GM12872 (cell line): ENCODE measurements around the gene SHC4.

Experiments
- CTCF ChIP-seq: IDR thresholded peaks from 3 replicates; pipeline ENCODE4 v1.5.1; 2011; ENCODE audit warnings: low read depth, mild to moderate bottlenecking, low read length, moderate library complexity; ENCODE audit not compliant: insufficient read depth

The SHC4 gene

GRCh38 chr15:48889925-48890324 lies 73.8 kb downstream of the SHC4 start:
- no peak for TF ChIP-seq CTCF

GRCh38 chr15:48888836-48889235 lies 74.9 kb downstream of the SHC4 start:
- no peak for TF ChIP-seq CTCF

GRCh38 chr15:48888191-48888590 lies 75.5 kb downstream of the SHC4 start:
- TF ChIP-seq CTCF, result no peak

GRCh38 chr15:48887144-48887543 lies 76.6 kb downstream of the SHC4 start:
- TF ChIP-seq CTCF, result no peak

- no peak for TF ChIP-seq CTCF
These were observed 80.0 kb downstream of the SHC4 start for GRCh38 chr15:48883699-48884098.

GRCh38 chr15:48880070-48880634 lies 83.6 kb downstream of the SHC4 start:
- TF ChIP-seq CTCF, result no peak

GRCh38 chr15:48877630-48878595 lies 85.8 kb downstream of the SHC4 start, which contains the start of gene EID1:
TSS of gene EID1 (plus strand) at chr15:48878134. CDS start at chr15:48878177, 43 bp downstream.
- TF ChIP-seq CTCF, result no peak
